Measurements from ENCODE around the gene WDR5.
A peak's percentile ranks its signal among the peaks of the same experiment; 100 is the strongest.

WDR5 gene

DNA sequence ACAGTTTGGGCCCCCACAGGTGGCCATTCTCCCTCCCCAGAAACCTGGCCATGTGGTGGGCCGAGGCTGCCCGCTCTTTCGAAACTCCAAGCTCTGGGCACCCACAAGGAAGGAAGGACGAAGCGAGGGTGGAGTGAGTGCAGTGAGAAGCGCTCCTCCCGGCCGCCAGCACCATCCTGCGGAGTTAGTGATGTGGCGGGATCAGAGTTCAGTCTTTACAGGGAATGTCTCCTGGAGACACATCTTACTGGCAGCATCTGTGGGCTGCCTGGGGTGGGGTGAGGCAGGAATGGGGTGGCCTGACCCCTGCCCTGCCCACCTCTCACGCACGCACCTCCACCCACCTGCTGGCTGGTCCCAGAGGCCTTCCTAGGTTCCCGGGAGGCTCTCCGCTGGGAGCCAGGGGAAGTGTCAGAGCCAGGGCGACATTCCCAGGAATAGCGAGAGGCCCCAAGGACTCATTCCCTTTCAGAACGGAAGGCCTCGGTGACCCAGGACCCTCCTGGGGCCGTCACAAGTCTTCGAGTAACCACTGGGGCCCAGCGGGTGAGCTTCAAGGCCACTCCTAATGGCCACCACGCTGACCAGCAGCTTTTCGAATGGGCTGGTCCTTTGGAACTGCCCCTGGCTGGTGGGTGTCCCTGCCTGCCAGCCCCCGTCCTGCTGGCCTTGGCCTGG is 34.0 kb downstream of the WDR5 start:
- no peak overlapping the region for H3K4me3 ChIP-seq (ENCODE audit: low read depth, low read length)
- ChIA-PET POLR2A (interaction anchor here (1.9 kb wide), 1 partner anchor 273 kb away, joined by 13 read pairs; no protein-coding TSS in a partner anchor), CTCF (interaction anchor here (0.6 to 6.4 kb wide), 39 partner anchors 8 to 336 kb away, joined by 3 to 256 read pairs (median 7); no protein-coding TSS in a partner anchor)
- DNase-seq (ENCODE audit: low read depth, low spot score) = no peak
- no peak for TF ChIP-seq CTCF (IDR thresholded peaks at IDR 0.05; ENCODE audit: insufficient read depth, low read length, missing control alignments)

DNA sequence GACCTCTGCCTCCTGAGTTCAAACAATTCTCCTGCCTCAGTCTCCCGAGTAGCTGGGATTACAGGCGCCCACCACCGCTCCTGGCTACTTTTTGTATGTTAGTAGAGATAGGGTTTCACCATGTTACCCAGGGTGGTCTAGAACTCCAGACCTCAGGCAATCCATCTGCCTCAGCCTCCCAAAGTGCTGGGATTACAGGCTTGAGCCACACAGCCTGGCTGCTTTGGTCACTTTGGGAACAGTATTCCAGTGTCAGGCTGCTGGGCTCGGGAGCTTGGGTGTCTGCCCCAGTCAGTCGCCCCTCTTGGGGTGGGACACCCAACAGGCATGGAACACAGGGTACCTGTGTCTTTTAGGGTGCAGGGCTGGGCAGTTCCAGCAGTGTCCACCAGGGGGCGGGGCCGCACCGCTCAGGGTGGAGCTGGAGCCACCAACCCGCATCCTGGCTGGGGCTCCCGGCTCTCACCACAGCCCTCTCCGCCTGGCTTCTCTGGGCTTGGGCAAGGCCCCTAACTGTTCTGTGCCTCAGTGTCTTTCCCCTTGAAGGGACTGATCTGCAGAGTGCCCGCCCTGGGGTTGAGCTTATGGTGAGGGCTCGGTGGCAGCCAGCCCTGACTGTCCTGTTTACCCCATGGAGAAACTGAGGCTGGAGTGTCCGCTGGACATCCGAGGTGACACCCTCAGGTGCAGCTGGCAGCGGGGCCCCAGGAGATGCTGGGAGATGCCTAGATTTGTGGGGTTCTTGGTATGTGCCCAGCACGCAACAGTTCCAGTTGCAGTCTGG is 34.8 kb downstream of the WDR5 start:
- no peak for TF ChIP-seq CTCF (IDR thresholded peaks at IDR 0.05; ENCODE audit: insufficient read depth, low read length, missing control alignments)
- no peak overlapping the region for H3K4me3 ChIP-seq (ENCODE audit: low read depth, low read length)
- CTCF ChIA-PET = interaction anchor here (0.6 to 6.4 kb wide), 62 partner anchors 9 to 474 kb away, joined by 3 to 256 read pairs (median 4); no protein-coding TSS in a partner anchor
- POLR2A ChIA-PET = interaction anchor here (0.6 to 1.9 kb wide), 7 partner anchors 9 to 272 kb away, joined by 3 to 13 read pairs (median 4); no protein-coding TSS in a partner anchor
- DNase-seq (ENCODE audit: low read depth, low spot score) = no peak

DNA sequence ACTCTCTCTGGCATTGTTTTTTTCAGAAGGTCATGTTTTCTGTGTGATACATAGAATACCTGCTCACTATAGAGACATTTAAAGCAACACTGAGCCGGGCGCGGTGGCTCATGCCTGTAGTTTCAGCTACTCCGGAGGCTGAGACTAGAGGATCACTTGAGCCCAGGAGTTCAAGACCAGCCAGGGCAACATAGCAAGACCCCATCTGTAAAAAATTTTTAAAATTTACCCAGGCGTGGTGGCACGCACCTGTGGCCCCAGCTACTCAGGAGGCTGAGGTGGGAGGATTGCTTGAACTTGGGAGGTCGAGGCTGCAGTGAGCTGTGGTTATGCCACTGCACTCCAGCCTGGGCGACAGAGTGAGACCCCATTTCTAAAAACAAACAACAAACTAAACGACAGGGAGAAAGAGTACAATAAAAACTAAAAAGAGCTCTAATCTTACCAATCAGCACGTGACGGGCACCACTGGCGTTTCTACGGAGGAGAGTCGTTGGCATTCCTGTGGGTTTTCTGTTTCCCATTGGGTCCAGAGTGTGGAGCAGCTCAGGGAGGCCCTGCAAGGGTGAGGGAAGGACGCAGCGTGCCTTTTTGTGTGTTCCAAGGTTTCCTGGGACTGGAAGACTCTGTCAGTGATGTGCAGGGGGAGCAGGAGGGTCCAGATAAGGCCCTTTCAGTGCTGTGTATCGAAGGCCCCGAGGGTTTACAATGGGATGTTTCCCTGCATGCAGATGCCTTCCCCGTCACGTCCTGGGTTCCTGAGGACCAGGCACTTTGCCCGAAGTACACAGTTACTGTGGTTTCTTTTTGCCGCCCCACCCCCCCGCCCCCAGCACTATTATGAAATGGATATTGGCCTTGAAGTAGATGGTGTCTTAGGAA is 35.7 kb downstream of the WDR5 start:
- ChIA-PET POLR2A (interaction anchor here (0.6 to 1.9 kb wide), 7 partner anchors 8 to 271 kb away, joined by 3 to 13 read pairs (median 4); no protein-coding TSS in a partner anchor), CTCF (interaction anchor here (0.6 to 6.4 kb wide), 58 partner anchors 8 to 474 kb away, joined by 3 to 256 read pairs (median 5); no protein-coding TSS in a partner anchor)
- H3K4me3 ChIP-seq (ENCODE audit: low read depth, low read length) = peak overlapping the region; percentile 25
- peak; percentile 57 for DNase-seq (ENCODE audit: low read depth, low spot score)
- peak; percentile 1 for TF ChIP-seq CTCF (IDR thresholded peaks at IDR 0.05; ENCODE audit: insufficient read depth, low read length, missing control alignments)

DNA sequence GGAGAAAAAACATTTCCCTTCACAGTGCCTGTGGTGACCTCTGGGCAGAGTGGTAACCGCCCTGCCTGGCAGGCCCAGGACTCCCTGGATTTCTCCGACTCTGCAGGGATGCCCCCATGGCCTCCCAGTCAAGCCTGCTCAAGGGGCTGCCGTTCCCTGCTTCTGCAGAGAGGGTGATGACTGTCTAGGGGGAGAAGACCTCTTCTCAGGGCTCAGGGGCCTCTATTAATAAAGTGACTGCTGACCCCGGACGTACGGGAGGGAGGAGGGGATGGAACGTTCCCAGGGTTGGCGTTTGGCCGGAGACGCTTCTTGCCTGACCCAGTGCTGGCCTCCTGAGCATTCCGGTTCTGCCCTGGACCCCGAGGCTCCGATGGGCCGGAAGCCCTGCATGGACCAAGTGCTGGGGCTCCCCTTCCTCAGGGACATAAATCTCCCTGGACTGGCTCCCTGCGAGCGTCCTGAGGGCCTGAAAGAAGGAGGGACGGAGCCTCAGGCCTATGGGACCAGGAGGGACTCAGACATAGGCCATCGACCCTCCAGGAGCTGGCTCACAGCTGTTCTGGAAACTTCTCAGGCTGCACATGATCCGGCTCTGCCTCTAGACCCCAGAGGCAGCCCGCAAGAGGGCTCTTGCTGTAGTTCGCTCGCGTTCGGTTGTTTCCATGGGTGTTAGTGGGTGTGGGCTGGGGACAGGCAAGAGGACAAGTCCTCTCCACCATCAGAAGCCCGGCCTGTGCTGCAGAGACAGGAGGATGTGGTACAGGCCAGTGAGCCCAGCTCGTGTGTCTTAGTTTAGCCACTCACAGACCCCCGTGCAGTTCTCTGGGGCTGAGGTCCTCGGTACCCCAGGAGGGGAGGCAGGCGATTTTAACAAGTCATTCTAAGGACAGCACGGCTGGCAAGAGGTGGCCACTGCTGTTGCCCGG is 36.6 kb downstream of the WDR5 start:
- ChIA-PET POLR2A (interaction anchor here (1.0 to 1.9 kb wide), 5 partner anchors 7 to 270 kb away, joined by 3 to 13 read pairs (median 4); no protein-coding TSS in a partner anchor), CTCF (interaction anchor here (0.7 to 6.4 kb wide), 21 partner anchors 15 to 275 kb away, joined by 3 to 256 read pairs (median 11); no protein-coding TSS in a partner anchor)
- no peak for TF ChIP-seq CTCF (IDR thresholded peaks at IDR 0.05; ENCODE audit: insufficient read depth, low read length, missing control alignments)
- no peak for DNase-seq (ENCODE audit: low read depth, low spot score)
- H3K4me3 ChIP-seq (ENCODE audit: low read depth, low read length) = no peak overlapping the region
